SU-DHL-6 (cell line): Measurements from ENCODE around the gene CALML4.

Experiments
- H2AFZ ChIP-seq: fragments of 200-600 bp; sonication (generic); 2 replicates; pipeline ENCODE4 v1.6.1; 2014; ENCODE audit warnings: low read depth, mild to moderate bottlenecking, moderate library complexity, mixed read lengths, antibody characterized with exemption, low read length; ENCODE audit not compliant: severe bottlenecking
- H3F3A ChIP-seq: fragments of 200-600 bp; shearing (Covaris generic); 2 replicates; pipeline ENCODE4 v1.6.0; 2016; ENCODE audit warnings: antibody characterized with exemption, mild to moderate bottlenecking; ENCODE audit not compliant: insufficient read depth
- H3K27ac ChIP-seq: fragments of 200-600 bp; sonication (generic); 2 replicates; pipeline ENCODE4 v1.5.1; 2016; ENCODE audit warnings: low read depth, mild to moderate bottlenecking, low read length, moderate library complexity, mixed read lengths
- H3K27me3 ChIP-seq: fragments of 200-600 bp; sonication (generic), shearing (Covaris generic); 2 replicates; pipeline ENCODE4 v1.6.0; 2014; ENCODE audit warnings: mild to moderate bottlenecking, low read length
- H3K36me3 ChIP-seq: fragments of 200-600 bp; sonication (generic); 2 replicates; pipeline ENCODE4 v1.6.1; 2014; ENCODE audit warnings: mild to moderate bottlenecking, low read length, mixed read lengths
- H3K4me2 ChIP-seq: fragments of 300-600, 200-600 bp; shearing (Covaris generic), sonication (generic); 2 replicates; pipeline ENCODE4 v1.6.0; 2014; ENCODE audit warnings: low read length, low read depth, mild to moderate bottlenecking; ENCODE audit not compliant: poor library complexity, severe bottlenecking
- H3K4me3 ChIP-seq: fragments of 200-600 bp; sonication (generic); 2 replicates; pipeline ENCODE4 v1.5.1; 2014; ENCODE audit warnings: antibody characterized with exemption, low read length, mild to moderate bottlenecking, mixed read lengths; ENCODE audit not compliant: insufficient read depth, poor library complexity, severe bottlenecking
- H3K79me2 ChIP-seq: fragments of 200-600 bp; sonication (generic); 2 replicates; pipeline ENCODE4 v1.6.1; 2014; ENCODE audit warnings: mild to moderate bottlenecking, low read length, moderate library complexity; ENCODE audit not compliant: insufficient read depth
- H3K9ac ChIP-seq: fragments of 200-600 bp; sonication (generic); 2 replicates; pipeline ENCODE4 v1.7.0; 2014; ENCODE audit warnings: mild to moderate bottlenecking, low read length
- H3K9me2 ChIP-seq: fragments of 200-600 bp; sonication (generic); replicated peaks from 2 replicates; pipeline ENCODE4 v1.6.1; 2014; ENCODE audit warnings: low read length; ENCODE audit not compliant: insufficient read depth
- H3K9me3 ChIP-seq: fragments of 200-600 bp; sonication (generic); 2 replicates; pipeline ENCODE4 v1.6.1; 2014; ENCODE audit warnings: low read length, mixed read lengths; ENCODE audit not compliant: insufficient read depth
- H4K20me1 ChIP-seq: fragments of 200-600 bp; sonication (generic); 2 replicates; pipeline ENCODE4 v1.6.1; 2014; ENCODE audit warnings: low read depth, mild to moderate bottlenecking, antibody characterized with exemption, low read length, moderate library complexity, mixed read lengths
- EZH2phosphoT487 ChIP-seq: fragments of 200-600 bp; sonication (generic), shearing (Covaris generic); conservative IDR thresholded peaks from 2 replicates; pipeline ENCODE4 v1.6.1; 2018; ENCODE audit warnings: mild to moderate bottlenecking, antibody characterized with exemption, low read length, moderate library complexity, mixed read lengths
- TF ChIP-seq, protein P1 (sequence below): fragments of 200-600 bp; sonication (generic); IDR thresholded peaks from one replicate; pipeline ENCODE4 v1.5.1; 2017; ENCODE audit warnings: antibody characterized with exemption, mild to moderate bottlenecking, low read length, moderate library complexity; ENCODE audit not compliant: insufficient read depth, poor library complexity, severe bottlenecking

The CALML4 gene

DNA sequence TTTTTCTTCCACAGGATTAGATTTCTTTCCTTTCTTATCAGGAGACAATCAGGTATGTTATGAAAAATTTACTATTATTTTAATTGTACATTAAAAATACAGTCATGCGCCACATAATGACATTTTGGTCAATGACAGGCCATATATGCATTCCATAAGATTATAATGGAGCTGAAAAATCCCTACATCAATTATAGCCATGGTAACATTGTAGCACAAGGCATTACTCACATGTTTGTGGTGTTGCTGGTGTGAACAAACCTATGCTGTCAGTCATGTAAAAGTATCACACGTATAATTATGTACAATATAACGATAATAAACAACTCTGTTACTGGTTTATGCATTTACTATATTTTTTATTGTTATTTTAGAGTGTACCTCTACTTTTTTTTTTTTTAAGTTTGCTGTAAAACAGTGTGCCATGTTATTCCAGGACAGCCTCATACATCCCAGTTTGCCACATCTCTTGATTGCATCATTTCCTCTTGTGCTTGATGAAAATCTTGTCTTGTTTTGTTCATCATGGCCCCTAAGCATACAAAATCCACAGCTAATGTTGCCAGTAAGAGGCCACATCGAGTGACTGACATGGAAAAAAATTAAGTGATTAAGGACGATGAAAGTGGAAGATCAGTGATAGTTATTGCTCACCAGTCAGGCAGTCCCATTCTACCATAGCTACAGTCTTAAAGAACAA is 21.4 kb downstream of the CALML4 start:
- H2AFZ ChIP-seq: no peak overlapping the region
- peaks cover 32% of the 10 kb centered on the region for H3K36me3 ChIP-seq
- no peak overlapping the region for H3K9ac ChIP-seq
- H3K27ac ChIP-seq: no peak overlapping the region
- H3K4me2 ChIP-seq: no peak overlapping the region
- no peaks in the 10 kb centered on the region for H3K27me3 ChIP-seq
- no peaks in the 10 kb centered on the region for H3K9me2 ChIP-seq
- no peaks in the 10 kb centered on the region for H4K20me1 ChIP-seq
- H3F3A ChIP-seq: peaks cover 20% of the 10 kb centered on the region
- H3K79me2 ChIP-seq: no peaks in the 10 kb centered on the region
- TF ChIP-seq EZH2phosphoT487: no peak
- TF ChIP-seq, protein P1, sequence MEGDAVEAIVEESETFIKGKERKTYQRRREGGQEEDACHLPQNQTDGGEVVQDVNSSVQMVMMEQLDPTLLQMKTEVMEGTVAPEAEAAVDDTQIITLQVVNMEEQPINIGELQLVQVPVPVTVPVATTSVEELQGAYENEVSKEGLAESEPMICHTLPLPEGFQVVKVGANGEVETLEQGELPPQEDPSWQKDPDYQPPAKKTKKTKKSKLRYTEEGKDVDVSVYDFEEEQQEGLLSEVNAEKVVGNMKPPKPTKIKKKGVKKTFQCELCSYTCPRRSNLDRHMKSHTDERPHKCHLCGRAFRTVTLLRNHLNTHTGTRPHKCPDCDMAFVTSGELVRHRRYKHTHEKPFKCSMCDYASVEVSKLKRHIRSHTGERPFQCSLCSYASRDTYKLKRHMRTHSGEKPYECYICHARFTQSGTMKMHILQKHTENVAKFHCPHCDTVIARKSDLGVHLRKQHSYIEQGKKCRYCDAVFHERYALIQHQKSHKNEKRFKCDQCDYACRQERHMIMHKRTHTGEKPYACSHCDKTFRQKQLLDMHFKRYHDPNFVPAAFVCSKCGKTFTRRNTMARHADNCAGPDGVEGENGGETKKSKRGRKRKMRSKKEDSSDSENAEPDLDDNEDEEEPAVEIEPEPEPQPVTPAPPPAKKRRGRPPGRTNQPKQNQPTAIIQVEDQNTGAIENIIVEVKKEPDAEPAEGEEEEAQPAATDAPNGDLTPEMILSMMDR: no peak
- H3K9me3 ChIP-seq: no peaks in the 10 kb centered on the region
- no peak overlapping the region for H3K4me3 ChIP-seq

DNA sequence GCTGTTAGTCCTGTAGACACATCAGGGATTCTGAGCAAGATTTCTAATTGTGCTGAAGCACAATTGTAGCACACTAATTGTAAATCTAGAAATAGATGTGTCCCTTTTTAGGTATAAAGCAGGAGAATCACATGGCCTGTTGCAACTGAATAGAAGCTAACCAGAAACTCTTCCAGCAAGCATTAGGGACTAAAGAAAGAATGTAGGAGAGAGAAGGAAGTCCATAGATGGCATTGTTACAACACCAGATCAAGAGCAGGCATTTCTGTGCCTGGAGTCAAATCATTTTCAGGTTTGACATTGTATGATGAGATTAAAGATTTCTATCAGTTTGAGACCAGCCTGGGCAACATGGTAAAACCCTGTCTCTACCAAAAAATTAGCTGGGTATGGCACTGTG is 27.4 kb downstream of the CALML4 start:
- no peak overlapping the region for H3K27ac ChIP-seq
- H2AFZ ChIP-seq: no peak overlapping the region
- no peaks in the 10 kb centered on the region for H4K20me1 ChIP-seq
- H3K9ac ChIP-seq: no peak overlapping the region
- H3K9me2 ChIP-seq: no peaks in the 10 kb centered on the region
- no peaks in the 10 kb centered on the region for H3K27me3 ChIP-seq
- peaks cover 39% of the 10 kb centered on the region for H3K36me3 ChIP-seq
- TF ChIP-seq EZH2phosphoT487: no peak
- TF ChIP-seq, protein P1: no peak
- peaks cover 3% of the 10 kb centered on the region; the same call in 1 of the 2 replicates for H3F3A ChIP-seq
- no peak overlapping the region for H3K4me3 ChIP-seq
- H3K4me2 ChIP-seq: no peak overlapping the region
- H3K79me2 ChIP-seq: no peaks in the 10 kb centered on the region
- H3K9me3 ChIP-seq: no peaks in the 10 kb centered on the region

DNA sequence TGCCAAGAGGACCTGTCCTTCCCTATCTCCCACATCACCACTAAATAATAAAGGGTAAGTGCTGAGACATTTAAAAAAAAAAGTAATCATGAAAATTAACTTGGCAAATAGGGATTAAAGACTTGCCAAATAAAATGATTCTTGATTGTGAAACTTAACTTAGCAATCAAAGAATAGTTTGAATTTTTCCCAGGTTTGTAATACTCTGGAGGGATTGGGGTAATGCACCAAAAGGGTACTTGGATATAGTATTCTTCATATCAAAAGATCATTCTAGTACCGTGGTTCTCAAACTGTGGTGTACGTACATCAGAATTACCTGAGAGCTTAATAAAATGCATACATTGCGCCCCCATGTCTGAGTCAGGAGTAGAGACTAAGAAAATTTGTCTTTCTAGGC is 28.5 kb downstream of the CALML4 start:
- no peak overlapping the region for H2AFZ ChIP-seq
- no peak overlapping the region for H3K27ac ChIP-seq
- no peak overlapping the region for H3K9ac ChIP-seq
- no peaks in the 10 kb centered on the region for H3K9me2 ChIP-seq
- H4K20me1 ChIP-seq: no peaks in the 10 kb centered on the region
- no peaks in the 10 kb centered on the region for H3K79me2 ChIP-seq
- no peak overlapping the region for H3K4me3 ChIP-seq
- H3K9me3 ChIP-seq: no peaks in the 10 kb centered on the region
- peaks cover 36% of the 10 kb centered on the region for H3K36me3 ChIP-seq
- no peaks in the 10 kb centered on the region for H3K27me3 ChIP-seq
- no peak overlapping the region for H3K4me2 ChIP-seq
- TF ChIP-seq, protein P1: no peak
- TF ChIP-seq EZH2phosphoT487: no peak
- peaks cover 3% of the 10 kb centered on the region; the same call in 1 of the 2 replicates for H3F3A ChIP-seq
